B cell (primary cell): ENCODE data around the gene CARD9.

Experiments used
- EZH2 ChIP-seq: IDR thresholded peaks from 2 replicates; pipeline ENCODE4 v1.6.1; 2012; ENCODE audit warnings: borderline replicate concordance, low read depth, mild to moderate bottlenecking, moderate library complexity, low read length; ENCODE audit not compliant: insufficient read depth, poor library complexity, severe bottlenecking
- TF ChIP-seq, protein P1 (sequence below): fragments of 200-600 bp; IDR thresholded peaks from one replicate; pipeline ENCODE4 v1.8.0; 2022; ENCODE audit warnings: antibody characterized with exemption, mild to moderate bottlenecking

DNA sequence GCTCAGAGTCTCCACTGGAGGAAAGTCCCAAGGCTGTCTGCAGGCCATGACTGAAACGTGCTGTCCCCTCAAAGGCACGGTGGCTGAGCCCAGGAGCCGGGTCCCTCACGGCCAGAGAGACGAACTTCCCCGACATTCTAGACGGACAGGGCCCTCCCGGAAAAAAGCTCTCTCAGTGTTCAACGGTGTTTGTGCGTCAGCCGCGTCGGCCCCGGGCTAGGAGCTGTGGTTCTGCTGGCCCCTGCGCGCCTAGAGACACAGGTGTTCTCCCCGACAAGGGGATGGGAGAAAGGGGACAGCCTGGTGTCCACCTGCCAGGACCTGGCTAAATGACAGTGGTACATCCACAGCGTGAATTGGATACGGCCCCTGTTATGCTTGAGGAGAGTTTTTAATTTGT lies 51.9 kb downstream of the CARD9 start:
- TF ChIP-seq, protein P1, sequence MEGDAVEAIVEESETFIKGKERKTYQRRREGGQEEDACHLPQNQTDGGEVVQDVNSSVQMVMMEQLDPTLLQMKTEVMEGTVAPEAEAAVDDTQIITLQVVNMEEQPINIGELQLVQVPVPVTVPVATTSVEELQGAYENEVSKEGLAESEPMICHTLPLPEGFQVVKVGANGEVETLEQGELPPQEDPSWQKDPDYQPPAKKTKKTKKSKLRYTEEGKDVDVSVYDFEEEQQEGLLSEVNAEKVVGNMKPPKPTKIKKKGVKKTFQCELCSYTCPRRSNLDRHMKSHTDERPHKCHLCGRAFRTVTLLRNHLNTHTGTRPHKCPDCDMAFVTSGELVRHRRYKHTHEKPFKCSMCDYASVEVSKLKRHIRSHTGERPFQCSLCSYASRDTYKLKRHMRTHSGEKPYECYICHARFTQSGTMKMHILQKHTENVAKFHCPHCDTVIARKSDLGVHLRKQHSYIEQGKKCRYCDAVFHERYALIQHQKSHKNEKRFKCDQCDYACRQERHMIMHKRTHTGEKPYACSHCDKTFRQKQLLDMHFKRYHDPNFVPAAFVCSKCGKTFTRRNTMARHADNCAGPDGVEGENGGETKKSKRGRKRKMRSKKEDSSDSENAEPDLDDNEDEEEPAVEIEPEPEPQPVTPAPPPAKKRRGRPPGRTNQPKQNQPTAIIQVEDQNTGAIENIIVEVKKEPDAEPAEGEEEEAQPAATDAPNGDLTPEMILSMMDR, result no peak
- no peak for TF ChIP-seq EZH2
